ENCODE measurements around the gene MAP3K12.
"Not testable (repeated sequence)": the region's sequence is repeated elsewhere in the genome, so short reads cannot be mapped to it uniquely, and the experiment has no call there.

The MAP3K12 gene

DNA sequence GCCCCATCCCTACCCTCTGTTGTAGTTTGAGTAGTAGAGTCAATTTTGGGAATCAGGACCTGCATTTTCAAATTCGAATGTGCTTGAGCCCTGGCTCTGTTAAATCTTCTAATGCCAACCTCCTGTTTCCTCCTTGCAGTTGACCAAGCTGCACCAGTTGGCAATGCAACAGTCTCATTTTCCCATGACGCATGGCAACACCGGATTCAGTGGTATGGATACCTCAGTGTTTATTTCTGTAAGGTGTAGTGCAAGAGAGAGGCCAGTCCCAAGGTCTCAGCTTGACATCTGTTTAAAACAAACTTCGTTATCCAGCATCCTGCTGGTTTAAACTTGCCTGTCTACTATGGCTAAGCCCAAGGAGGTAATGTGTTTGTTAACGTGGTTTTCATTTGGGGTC lies 32.2 kb downstream of the MAP3K12 start:
- no peak for DNase-seq (ENCODE audit: low spot score)

DNA sequence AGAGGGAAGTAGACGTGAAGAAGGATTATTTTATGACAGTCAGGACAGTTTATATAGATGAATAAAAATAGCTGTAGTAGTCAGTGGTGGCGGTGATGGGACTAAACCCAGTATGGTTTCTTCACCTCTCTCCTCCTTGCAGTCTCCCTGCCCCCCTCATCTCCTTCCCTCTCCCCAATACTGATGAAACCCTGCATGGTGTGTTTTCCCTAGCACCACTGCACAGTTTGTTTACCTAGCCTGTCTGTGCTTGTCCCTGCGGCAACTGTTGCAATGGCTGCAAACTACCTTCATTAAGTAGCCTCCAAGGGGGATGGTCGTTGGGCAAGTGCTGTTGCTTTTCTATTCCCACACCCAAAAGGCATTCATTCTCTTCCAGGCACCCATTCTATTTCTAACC lies 32.6 kb downstream of the MAP3K12 start:
- DNase-seq (ENCODE audit: low spot score): no peak

DNA sequence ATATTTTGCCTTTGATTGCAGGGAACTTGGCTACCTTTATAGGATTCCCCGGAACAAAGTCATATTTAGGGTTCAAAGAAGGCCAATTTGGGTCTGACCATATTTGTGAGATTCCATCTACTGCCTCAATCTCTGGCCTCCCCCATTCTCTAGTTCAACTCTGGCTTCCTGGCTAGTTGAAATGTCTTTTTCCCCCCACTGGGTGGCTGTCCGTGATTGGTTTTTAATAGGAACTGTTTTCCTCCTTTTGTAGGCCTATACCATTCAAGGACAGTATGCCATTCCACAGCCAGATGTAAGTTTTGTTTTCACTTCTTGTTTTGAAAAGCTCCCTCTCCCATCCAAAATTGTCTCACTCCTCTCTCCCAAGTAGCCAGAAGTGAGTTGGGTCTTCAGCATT lies 33.6 kb downstream of the MAP3K12 start:
- DNase-seq (ENCODE audit: low spot score): no peak

- DNase-seq (ENCODE audit: low spot score): no peak
Observed at GRCh38 chr12:53464685-53465418, 34.4 kb downstream of the MAP3K12 start.

GRCh38 chr12:53463802-53464560 lies 35.3 kb downstream of the MAP3K12 start:
- DNase-seq (ENCODE audit: low spot score): no peak

DNA sequence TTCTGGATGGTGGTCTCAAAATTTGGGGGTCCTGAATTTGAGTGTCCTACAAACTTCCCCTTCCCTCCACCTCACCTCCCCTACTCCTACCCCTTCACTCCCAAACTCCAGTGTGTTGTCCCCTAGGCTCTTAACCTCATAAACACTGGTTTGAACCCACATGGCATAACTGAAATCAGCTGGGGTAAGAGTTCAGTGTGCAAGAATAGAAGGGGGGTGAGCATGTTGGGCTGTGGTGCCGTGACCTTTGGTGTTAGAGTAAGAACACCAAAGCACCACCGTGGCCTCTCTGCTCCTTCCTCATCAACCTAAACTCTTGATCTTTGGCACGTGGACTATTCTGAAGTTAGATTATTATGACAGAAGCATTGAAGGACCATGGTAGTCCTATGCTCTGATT lies 36.3 kb downstream of the MAP3K12 start:
- no peak for DNase-seq (ENCODE audit: low spot score)

GRCh38 chr12:53461591-53461990 lies 37.7 kb downstream of the MAP3K12 start:
- no peak for DNase-seq (ENCODE audit: low spot score)

DNA sequence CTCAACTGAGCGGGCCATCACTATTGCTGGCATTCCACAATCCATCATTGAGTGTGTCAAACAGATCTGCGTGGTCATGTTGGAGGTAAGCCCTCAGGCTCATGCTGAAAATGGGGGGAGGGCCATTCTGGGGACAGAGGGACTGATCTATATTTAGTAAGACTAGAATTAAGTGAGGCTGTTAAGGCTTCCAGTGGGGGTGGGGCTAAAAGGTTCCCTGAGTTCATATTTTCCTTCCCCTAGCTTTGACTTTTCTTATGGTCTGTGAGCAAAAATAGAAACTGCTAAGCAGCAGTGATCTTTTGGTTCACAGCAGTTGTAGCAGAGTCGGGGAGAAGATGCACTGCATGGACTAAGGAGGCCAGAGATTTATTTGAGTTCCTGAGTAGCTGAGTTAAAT lies 38.2 kb downstream of the MAP3K12 start:
- no peak for DNase-seq (ENCODE audit: low spot score)

- no peak for DNase-seq (ENCODE audit: low spot score)
Observed at GRCh38 chr12:53459097-53459496, 40.2 kb downstream of the MAP3K12 start.

DNA sequence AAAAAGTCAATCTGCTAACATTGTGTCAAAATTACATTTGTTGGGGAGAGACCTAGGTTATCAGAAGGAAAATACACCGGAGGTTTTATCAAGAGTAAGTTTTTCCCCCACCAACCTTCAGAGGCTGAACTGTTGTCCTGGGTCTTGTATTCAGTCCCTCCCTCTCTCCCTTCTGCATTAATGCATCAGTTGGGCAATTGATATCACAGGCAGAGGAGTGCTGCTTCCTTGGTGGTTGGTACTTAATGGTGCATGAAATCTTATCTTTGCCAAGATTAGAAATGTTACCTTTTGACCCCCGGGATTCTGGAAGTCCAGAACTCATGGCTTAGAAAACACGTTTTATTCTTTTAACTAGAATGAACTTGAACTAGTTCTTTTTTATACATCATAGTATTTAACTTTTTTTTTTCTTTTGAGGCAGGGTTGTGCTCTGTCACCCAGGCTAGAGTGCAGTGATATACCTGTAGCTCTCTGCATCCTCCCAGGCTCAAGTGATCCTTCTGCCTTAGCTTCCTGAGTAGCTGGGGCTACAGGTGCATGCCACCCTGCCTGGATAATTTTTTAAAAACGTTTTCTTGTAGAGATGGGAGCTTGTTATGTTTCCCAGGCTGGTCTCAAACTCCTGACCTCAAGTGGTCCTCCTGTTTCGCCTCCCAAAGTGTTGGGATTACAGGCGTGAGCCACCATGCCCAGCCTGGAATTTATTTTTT lies 42.4 kb downstream of the MAP3K12 start:
- no peak for DNase-seq (ENCODE audit: low spot score)

- DNase-seq (ENCODE audit: low spot score): no peak
Observed at GRCh38 chr12:53454707-53455106, 44.6 kb downstream of the MAP3K12 start.

DNA sequence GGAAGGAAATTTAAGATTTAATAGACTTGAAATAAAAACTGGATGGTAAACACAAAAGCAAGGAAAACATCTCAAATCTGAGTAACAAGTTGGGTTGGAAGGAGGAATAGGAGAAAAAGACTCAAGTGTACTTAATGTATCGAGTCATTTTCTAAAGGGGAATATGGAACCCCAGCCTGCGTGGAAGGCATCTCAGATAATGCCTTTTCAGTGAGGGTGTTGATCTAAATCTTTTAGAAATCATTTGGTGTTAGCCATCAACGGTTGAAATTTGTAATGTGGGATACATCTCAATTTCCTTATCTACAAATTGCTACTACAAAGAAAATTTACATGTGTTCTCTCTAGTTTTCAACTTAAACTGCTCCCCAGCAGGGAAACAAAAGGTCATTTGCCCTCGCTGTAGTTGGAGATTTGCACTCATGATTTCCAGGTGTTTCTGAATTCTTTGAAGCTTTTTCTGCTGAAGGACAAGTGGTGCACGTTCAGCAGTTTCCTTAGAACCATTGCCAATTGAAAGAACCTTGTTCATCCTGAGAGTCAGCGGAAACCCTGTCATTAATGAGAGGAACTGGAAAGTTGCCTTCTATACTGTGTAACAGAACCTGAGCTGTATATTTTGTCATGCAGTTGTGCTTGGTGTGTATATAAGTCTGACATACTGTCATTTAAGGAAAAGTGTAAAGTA lies 45.2 kb downstream of the MAP3K12 start:
- no peak for DNase-seq (ENCODE audit: low spot score)

- DNase-seq (ENCODE audit: low spot score): peak; percentile 85
Observed at GRCh38 chr12:53452159-53453077, 46.8 kb downstream of the MAP3K12 start.

DNA sequence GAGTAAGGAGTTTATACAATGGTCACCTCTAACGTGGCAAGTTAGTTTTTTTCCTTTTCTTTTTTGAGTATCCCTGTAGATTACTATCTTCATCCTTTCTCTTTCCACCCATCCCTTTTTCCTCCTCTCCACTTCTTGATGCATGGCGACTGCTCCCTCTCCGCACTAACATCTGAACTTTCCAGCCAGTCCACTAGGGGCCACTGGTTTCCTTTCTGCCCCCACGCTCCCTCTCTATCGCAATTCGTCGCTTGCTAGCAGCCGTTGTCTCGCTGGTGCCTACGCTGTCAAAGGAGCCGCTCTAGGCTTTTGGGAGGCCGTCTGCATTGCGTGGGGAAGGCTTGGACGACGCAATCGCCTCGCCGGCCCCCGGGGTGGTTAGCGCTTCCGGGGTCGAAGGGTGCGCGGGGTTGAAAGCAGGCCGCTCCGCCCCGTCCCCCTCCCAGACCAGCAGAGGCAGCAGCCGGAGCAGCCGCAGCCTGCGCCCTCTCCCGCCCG lies 47.5 kb downstream of the MAP3K12 start, which contains the start of gene PCBP2:
Gene PCBP2, plus strand, starts transcription at position 442 of the 498 bp plus-strand sequence. CDS start 2,699 bp downstream, outside the sequence.
- peak; percentile 99 for DNase-seq (ENCODE audit: low spot score)

DNA sequence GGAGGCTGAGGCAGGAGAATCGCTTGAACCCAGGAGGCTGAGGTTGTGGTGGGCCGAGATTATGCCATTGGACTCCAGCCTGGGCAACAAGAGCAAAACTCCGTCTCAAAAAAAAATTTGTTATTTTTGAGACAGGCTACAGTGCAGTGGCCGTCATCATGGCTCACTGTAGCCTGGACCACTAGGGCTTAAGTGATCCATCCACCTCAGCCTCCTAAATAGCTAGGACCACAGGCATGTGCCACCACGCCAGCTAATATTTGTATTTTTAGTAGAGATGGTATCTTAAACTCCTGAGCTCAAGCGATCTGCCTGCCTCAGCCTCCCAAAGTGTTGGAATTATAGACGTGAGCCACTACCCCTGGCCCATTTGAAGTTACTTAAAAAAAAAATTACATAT lies 48.3 kb downstream of the MAP3K12 start:
- no peak for DNase-seq (ENCODE audit: low spot score)

GRCh38 chr12:53444593-53445325 lies 54.5 kb downstream of the MAP3K12 start:
- DNase-seq (ENCODE audit: low spot score): not testable (repeated sequence)

- no peak for DNase-seq (ENCODE audit: low spot score)
Observed at GRCh38 chr12:53443955-53444354, 55.3 kb downstream of the MAP3K12 start.

DNA sequence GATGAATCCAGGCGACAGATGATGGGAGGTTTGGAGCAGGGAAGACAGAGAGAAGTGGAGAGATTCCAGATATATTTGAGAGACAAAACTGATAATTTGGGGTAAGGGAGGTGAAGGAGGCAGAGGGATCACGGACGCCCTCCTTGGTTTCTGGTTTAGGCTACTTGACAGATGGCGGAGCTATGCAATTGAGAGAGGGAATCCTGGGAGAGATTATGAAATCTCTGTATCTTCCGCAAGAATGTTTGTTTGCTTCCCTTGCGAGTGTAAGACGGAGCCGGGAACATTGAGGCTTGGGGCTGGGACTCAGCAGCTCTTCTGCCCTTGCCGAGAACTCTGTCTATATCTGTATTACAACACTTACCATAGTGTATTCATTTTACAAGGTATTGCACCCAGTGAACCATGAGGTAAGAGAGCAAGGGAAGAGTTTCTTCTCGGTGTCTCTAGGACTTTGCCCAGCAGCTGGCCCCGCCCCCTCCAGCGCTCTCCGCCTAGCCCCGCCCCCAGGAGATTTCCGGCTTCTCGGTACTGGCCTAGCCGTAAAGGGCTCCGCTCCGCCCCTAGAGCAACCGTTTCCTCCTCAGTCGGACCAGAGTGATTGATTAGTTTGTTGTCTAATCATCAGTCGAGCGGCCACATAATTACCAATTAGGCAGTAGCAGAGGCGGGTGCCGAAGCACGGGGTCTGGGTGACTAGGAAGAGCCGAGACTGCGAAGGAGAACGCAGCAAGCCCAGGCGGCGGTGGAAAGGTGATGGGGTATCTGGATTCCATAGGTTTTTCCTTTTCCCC lies 58.0 kb downstream of the MAP3K12 start, which contains the start of gene PRR13:
Gene PRR13, plus strand, starts transcription at position 695 of the 794 bp plus-strand sequence. CDS start 981 bp downstream, outside the sequence.
- peak; percentile 98 for DNase-seq (ENCODE audit: low spot score)

DNA sequence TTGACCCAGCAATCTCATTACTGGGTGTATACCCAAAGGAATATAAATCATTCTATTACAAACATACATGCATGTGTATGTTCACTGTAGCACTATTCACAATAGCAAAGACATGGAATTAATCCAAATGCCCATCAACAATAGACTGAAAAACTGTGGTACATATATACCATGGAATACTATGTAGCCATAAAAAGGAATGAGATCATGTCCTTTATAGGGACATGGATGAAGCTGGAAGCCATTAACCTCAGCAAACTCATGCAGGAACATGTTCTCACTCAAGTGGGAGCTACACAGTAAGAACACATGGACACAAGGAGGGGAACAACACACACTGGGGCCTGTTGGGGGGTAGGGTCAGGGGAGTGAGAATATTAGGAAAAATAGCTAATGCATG lies 59.7 kb downstream of the MAP3K12 start:
- not testable (repeated sequence) for DNase-seq (ENCODE audit: low spot score)

Data from hematopoietic multipotent progenitor cell treated with erythropoietin and hydrocortisone succinate and interleukin-3 and kit ligand, for 17 days (in vitro differentiated cells).